Cardiac fibroblast (primary cell): ENCODE data around the gene ARHGEF1.
"Not testable (repeated sequence)": the region's sequence is repeated elsewhere in the genome, so short reads cannot be mapped to it uniquely, and the experiment has no call there.

Source experiments
- DNase-seq, 2 donors: peaks; one replicate each; pipeline versions ENCODE4 v3.0.0 to v3.0.0-alpha.2; 2010; ENCODE audit warnings: low read depth in 2 of 2
- H3K4me3 ChIP-seq, 2 donors: replicated peaks in 1 of 2; 1 replicate in 1 of 2; 2 replicates in 1 of 2; pipeline ENCODE4 v1.5.1; 2011; ENCODE audit warnings: low read depth in 2 of 2, low read length in 2 of 2, mild to moderate bottlenecking in 2 of 2, moderate library complexity in 1 of 2
- TF ChIP-seq, protein P1 (sequence below): IDR thresholded peaks from one replicate; pipeline ENCODE4 v1.5.1; 2011; ENCODE audit warnings: low read depth, mild to moderate bottlenecking, low read length, inconsistent platforms

The ARHGEF1 gene

DNA sequence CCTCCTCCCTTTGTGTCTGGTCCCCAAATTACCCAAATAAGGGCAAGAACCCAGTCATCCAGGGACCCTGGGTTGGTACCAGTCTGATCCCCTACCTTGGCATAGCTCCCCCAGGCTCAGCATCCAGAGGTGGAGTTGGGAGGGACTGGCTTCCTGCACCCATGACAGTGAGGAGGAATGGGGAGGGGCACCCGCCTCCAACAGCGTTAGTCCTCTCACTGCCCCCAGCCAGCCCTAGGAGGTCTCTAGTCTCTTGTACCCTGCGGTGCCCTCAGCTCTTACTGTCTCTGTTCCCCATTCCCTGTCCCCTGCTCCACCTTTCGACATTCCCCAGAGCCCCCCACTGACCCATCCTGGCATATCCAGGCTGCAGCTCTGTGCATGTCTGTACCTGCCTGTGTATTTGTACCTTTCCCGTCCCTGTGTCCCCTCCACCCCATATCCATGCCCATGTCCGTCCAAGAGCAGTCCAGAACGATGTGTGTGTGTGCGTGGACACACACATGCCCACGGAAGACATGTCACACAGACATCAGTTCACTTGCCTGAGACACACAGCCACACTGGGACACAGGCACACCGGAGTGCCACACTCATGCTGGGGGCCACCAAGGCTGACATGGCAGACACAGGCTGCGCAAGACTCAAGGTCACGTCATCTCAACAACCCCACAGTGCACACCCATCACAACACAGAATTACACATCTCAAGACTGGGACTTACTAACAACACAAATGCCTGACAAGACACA lies 27.4 kb downstream of the ARHGEF1 start:
- TF ChIP-seq, protein P1, sequence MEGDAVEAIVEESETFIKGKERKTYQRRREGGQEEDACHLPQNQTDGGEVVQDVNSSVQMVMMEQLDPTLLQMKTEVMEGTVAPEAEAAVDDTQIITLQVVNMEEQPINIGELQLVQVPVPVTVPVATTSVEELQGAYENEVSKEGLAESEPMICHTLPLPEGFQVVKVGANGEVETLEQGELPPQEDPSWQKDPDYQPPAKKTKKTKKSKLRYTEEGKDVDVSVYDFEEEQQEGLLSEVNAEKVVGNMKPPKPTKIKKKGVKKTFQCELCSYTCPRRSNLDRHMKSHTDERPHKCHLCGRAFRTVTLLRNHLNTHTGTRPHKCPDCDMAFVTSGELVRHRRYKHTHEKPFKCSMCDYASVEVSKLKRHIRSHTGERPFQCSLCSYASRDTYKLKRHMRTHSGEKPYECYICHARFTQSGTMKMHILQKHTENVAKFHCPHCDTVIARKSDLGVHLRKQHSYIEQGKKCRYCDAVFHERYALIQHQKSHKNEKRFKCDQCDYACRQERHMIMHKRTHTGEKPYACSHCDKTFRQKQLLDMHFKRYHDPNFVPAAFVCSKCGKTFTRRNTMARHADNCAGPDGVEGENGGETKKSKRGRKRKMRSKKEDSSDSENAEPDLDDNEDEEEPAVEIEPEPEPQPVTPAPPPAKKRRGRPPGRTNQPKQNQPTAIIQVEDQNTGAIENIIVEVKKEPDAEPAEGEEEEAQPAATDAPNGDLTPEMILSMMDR, result no peak
- no peak overlapping the region for H3K4me3 ChIP-seq
- DNase-seq, result no peak

- DNase-seq, result no peak
- H3K4me3 ChIP-seq, result no peak overlapping the region
- TF ChIP-seq, protein P1, result no peak
Observed at GRCh38 chr19:41910992-41911888, 28.3 kb downstream of the ARHGEF1 start.

DNA sequence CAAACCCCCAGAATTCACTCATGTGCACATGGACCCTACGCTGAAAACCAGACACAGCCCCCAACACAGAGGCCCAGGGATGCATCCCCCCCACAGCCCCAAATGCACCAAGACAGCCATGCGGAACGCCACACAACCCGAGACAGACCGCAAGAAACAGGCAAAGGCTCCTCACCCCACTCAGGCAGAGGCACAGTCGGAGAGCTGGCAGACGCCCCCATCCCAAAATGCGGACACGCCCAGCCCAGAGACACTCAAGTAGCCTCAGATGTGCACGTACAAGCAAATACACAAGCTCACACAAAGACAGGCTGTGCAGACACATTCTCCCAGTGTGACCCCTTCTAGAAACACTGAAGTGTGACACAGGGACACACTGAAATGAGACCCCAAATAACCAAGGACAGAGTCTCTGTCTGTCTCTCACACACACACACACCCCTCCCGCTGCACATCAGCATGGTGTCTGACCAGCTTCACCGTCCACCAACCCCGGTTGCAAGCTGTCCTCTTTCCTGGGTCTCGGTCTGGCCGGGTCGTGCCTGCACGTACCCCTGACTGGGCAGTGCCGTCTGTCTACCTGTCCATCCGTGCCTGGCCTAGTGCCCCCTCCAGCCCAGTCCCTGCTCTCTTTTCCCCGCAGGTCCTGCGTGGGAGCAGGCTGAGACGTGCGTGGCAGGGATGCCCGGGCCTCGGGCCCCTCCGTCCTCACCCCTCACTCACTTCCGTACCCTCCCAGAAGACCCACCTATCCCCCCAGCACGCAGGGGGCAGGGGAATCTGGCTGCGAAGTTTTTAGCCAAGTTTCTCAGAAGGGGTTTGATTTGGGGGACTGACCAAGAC lies 29.1 kb downstream of the ARHGEF1 start:
- TF ChIP-seq, protein P1, result no peak
- no peak overlapping the region for H3K4me3 ChIP-seq
- DNase-seq, result no peak

GRCh38 chr19:41912899-41913537 lies 30.0 kb downstream of the ARHGEF1 start:
- no peak overlapping the region for H3K4me3 ChIP-seq
- TF ChIP-seq, protein P1, result no peak
- no peak for DNase-seq

DNA sequence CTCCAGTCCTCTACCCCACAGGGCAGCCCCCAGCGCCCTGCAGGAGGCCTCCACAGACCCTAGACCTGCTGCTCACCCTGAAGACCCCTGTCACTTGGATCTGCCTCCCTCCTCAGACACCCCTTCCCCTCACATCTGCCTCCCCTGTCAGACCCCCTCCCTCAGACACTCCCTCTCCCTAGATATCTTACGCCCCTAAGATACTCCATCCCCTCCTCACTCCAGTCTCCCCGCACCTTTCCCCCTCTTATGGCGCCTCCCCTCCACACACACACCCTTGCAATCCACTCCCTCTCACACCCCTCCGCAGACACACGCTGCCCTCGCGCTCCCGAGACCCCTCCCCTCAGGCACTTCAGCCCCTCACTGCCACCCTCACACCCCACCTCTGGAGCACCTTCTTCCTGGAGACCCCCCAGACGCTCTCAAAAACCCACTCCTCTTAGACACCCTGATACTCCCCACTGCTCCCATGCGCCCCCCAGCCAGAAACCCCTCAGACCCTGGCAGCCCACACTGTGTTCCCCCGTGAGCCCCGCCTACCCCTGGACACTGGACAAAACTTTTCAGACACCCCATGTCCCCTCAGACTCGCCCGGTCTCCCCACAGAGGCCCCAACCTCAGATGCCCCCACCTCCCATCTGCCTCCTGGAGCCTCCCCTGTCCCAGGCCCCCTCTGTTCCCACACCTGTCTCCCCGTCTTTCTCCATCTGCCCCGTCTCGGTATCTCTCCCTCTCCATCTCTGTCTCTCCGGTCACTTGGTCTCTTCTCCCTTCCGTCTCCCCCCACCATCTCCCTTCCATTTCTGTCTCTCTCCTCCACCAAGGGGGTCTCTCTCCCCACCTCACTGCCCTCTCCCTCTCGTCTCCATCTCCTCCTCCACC lies 30.8 kb downstream of the ARHGEF1 start:
- TF ChIP-seq, protein P1, result no peak
- H3K4me3 ChIP-seq, result no peak overlapping the region
- DNase-seq, result no peak

DNA sequence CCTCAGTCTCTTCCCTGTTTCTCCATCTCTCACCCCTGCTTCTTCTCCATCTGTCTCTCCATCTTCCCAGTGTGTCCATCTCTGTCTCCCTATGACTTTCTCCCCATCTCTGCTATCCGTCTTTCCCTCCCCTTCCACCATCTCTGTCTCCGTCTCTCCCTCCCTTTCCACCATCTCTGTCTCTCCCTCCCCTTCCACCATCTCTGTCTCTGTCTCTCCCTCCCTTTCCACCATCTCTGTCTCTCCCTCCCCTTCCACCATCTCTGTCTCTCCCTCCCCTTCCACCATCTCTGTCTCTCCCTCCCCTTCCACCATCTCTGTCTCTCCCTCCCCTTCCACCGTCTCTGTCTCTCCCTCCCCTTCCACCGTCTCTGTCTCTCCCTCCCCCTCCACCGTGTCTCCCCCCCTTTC lies 31.4 kb downstream of the ARHGEF1 start:
- H3K4me3 ChIP-seq, DNase-seq: not testable (repeated sequence)
